GM21515 (cell line): ENCODE data around the gene ADAMTS18.
"Not testable (repeated sequence)": the region's sequence is repeated elsewhere in the genome, so short reads cannot be mapped to it uniquely, and the experiment has no call there.

Source experiments
- ATAC-seq: cut with Tn5 transposase; IDR thresholded peaks from one replicate; pipeline ENCODE4 v1.9.1; 2021; ENCODE audit not compliant: unreplicated experiment

ADAMTS18 gene

GRCh38 chr16:77290451-77291115, 144.3 kb downstream of the ADAMTS18 start:
- ATAC-seq: no peak

GRCh38 chr16:77289331-77289809, 145.5 kb downstream of the ADAMTS18 start:
- ATAC-seq: no peak

GRCh38 chr16:77288222-77288621, 146.6 kb downstream of the ADAMTS18 start:
- ATAC-seq: no peak

GRCh38 chr16:77285676-77286075, 149.2 kb downstream of the ADAMTS18 start:
- no peak for ATAC-seq

GRCh38 chr16:77282345-77282744, 152.5 kb downstream of the ADAMTS18 start:
- no peak for ATAC-seq

- not testable (repeated sequence) for ATAC-seq
Measured at GRCh38 chr16:77279316-77279715, 155.5 kb downstream of the ADAMTS18 start.

- no peak for ATAC-seq
Measured at GRCh38 chr16:77277571-77277970, 157.3 kb downstream of the ADAMTS18 start.

- ATAC-seq: no peak
Measured at GRCh38 chr16:77277141-77277540, 157.7 kb downstream of the ADAMTS18 start.

- ATAC-seq: no peak
Measured at GRCh38 chr16:77276661-77277060, 158.2 kb downstream of the ADAMTS18 start.

- not testable (repeated sequence) for ATAC-seq
Measured at GRCh38 chr16:77275303-77275702, 159.5 kb downstream of the ADAMTS18 start.

- ATAC-seq: no peak
Measured at GRCh38 chr16:77273815-77274214, 161.0 kb downstream of the ADAMTS18 start.

GRCh38 chr16:77271532-77272426, 163.1 kb downstream of the ADAMTS18 start:
- no peak for ATAC-seq

GRCh38 chr16:77266185-77266584, 168.6 kb downstream of the ADAMTS18 start:
- ATAC-seq: not testable (repeated sequence)

- no peak for ATAC-seq
Measured at GRCh38 chr16:77262971-77263370, 171.9 kb downstream of the ADAMTS18 start.

GRCh38 chr16:77250400-77250799, 184.4 kb downstream of the ADAMTS18 start:
- no peak for ATAC-seq

GRCh38 chr16:77246150-77246549, 188.7 kb downstream of the ADAMTS18 start:
- ATAC-seq: no peak

GRCh38 chr16:77242471-77242870, 192.4 kb downstream of the ADAMTS18 start:
- ATAC-seq: not testable (repeated sequence)

- ATAC-seq: no peak
Measured at GRCh38 chr16:77238593-77238992, 196.2 kb downstream of the ADAMTS18 start.

- peak; percentile 98 for ATAC-seq
Measured at GRCh38 chr16:77236063-77236511, 198.7 kb downstream of the ADAMTS18 start.

GRCh38 chr16:77234611-77235010, 200.2 kb downstream of the ADAMTS18 start:
- ATAC-seq: no peak

GRCh38 chr16:77233799-77234519, 200.9 kb downstream of the ADAMTS18 start:
- ATAC-seq: no peak
